Measurements from ENCODE around the gene SLC25A41. TPM values are rescaled to one million over a fixed set of nuclear protein-coding genes. Genes with fewer than 3 reads are reported as not detected.

The SLC25A41 gene
- total and polyA plus RNA-seq, 2 of the 8 experiments (the other 6 are each of a cell fraction or from before 2014, with no cell fraction given), result 0.50 TPM; not detected in 1

GRCh38 chr19:6448045-6448444 lies 14.5 kb upstream of the SLC25A41 start:
- Histone ChIP-seq H3K79me1 (ENCODE audit: low read depth, low read length) (no peaks in the 10 kb centered on the region), H3K36me3 (ENCODE audit: control insufficient read depth in 2 of 4, insufficient read depth in 4 of 4, low read length in 3 of 4) (peaks cover 0 to 9% (median 0%) of the 10 kb centered on the region in 4 experiments; a peak in 1 of 8 replicates), H2AK5ac (ENCODE audit: low read depth, low read length) (no peak overlapping the region), H3K4me2 (ENCODE audit: insufficient read depth in 1 of 2, low read depth in 2 of 2, low read length in 2 of 2) (no peak overlapping the region), H2BK20ac (ENCODE audit: low read length) (no peak overlapping the region), H3K9me3 (ENCODE audit: insufficient read depth in 2 of 2, low read depth in 1 of 2, low read length in 1 of 2) (no peaks in the 10 kb centered on the region), H2BK15ac (ENCODE audit: low read length) (no peak overlapping the region), H2AFZ (ENCODE audit: low read length) (no peak overlapping the region), H3K4me1 (replicated peaks in 1 of 4; ENCODE audit: control insufficient read depth in 3 of 4, insufficient read depth in 4 of 4, low read length in 3 of 4) (no peaks in the 10 kb centered on the region), H3K27ac (ENCODE audit: low read depth, low read length) (no peak overlapping the region), H3K4ac (replicated peaks; ENCODE audit: insufficient read length, low read depth, low read length) (no peak overlapping the region), H2BK120ac (replicated peaks; ENCODE audit: low read depth, low read length) (no peak overlapping the region), H4K20me1 (replicated peaks in 1 of 2; ENCODE audit: control insufficient read depth in 1 of 2, insufficient read depth in 2 of 2, low read length in 2 of 2) (no peaks in the 10 kb centered on the region), H4K91ac (replicated peaks; ENCODE audit: insufficient read length, low read length) (no peak overlapping the region), H3K23ac (ENCODE audit: insufficient read length) (no peak overlapping the region), H3K79me2 (ENCODE audit: control insufficient read depth in 1 of 2, insufficient read depth in 2 of 2, low read length in 2 of 2) (no peaks in the 10 kb centered on the region), H3K4me3 (ENCODE audit: extremely low read depth in 1 of 4, insufficient read depth in 2 of 4, low read depth in 3 of 4, low read length in 4 of 4) (no peak overlapping the region), H3K14ac (ENCODE audit: insufficient read length) (no peak overlapping the region), H3K56ac (replicated peaks; ENCODE audit: insufficient read length, low read depth, low read length) (no peak overlapping the region), H4K5ac (ENCODE audit: insufficient read length, low read depth, low read length) (no peak overlapping the region), H2BK12ac (ENCODE audit: low read depth, low read length) (no peak overlapping the region), H3K27me3 (replicated peaks in 1 of 4; ENCODE audit: control insufficient read depth in 3 of 4, extremely low read depth in 1 of 4, insufficient read depth in 3 of 4, low read length in 3 of 4) (no peaks in the 10 kb centered on the region), H3K23me2 (ENCODE audit: low read depth, low read length) (no peaks in the 10 kb centered on the region), H2BK5ac (ENCODE audit: low read depth, low read length) (no peak overlapping the region), H3K18ac (ENCODE audit: extremely low read depth, low read length) (no peak overlapping the region), H4K8ac (ENCODE audit: extremely low read depth, insufficient read depth, low read length) (no peak overlapping the region), H3K9ac (replicated peaks in 1 of 4; ENCODE audit: extremely low read depth in 1 of 4, low read depth in 3 of 4, low read length in 3 of 4) (no peak overlapping the region)
- ChIA-PET CTCF (ENCODE audit: partially characterized antibody) (interaction anchor here (1.0 kb wide), 1 partner anchor 11 kb away, joined by 3 read pairs; no protein-coding TSS in a partner anchor), POLR2A (ENCODE audit: partially characterized antibody) (no interaction called here)
- WGBS, 2 experiments (ENCODE audit: extremely low coverage in 1 of 2, insufficient coverage in 1 of 2, insufficient read length in 1 of 2, insufficient replicate concordance in 2 of 2, low coverage in 1 of 2, low lambda C conversion rate in 2 of 2, missing lambda C conversion rate in 1 of 2), result 80% methylated on average over 3 of the region's 3 CpGs; no CpG with 5 or more reads in 1 of the 2 experiments
- FAIRE-seq, result no peak
- DNase-seq (ENCODE audit: low read depth in 1 of 2, low spot score in 2 of 2), result no peak
- TF ChIP-seq SIN3A (conservative IDR thresholded peaks at IDR 0.05 in 1 of 2, IDR thresholded peaks at IDR 0.05 in 1 of 2; ENCODE audit: low read depth in 1 of 2, low read length in 2 of 2) (no peak), GABPA (IDR thresholded peaks at IDR 0.05; ENCODE audit: borderline replicate concordance, insufficient read depth, low read length) (no peak), SIX5 (IDR thresholded peaks at IDR 0.05; ENCODE audit: low read depth, low read length) (no peak), SP1 (IDR thresholded peaks at IDR 0.05; ENCODE audit: low read depth, low read length) (no peak), USF2 (IDR thresholded peaks at IDR 0.05; ENCODE audit: low read length) (no peak), MAFK (IDR thresholded peaks at IDR 0.05; ENCODE audit: low read depth, low read length) (no peak)

Measured in H1 (cell line).